ENCODE data around the gene BMP7. TPM values are rescaled to one million over a fixed set of nuclear protein-coding genes. Genes with fewer than 3 reads are reported as not detected.

The BMP7 gene
- total RNA-seq, 1 donor from 2014 or later = 23.0 TPM

- Mint-ChIP-seq H3K27ac (no peak overlapping the region), H3K27me3 (ENCODE audit: low read depth) (no peaks in the 10 kb centered on the region), H3K9me3 (peaks cover 6% of the 10 kb centered on the region), H3K36me3 (peaks cover 4% of the 10 kb centered on the region), H3K4me3 (no peak overlapping the region), H3K4me1 (peaks cover 8% of the 10 kb centered on the region)
- no peak for DNase-seq (ENCODE audit: low spot score in 2 of 2, unreplicated experiment in 2 of 2)
- no peak for TF ChIP-seq CTCF (IDR thresholded peaks at IDR 0.05; ENCODE audit: unreplicated experiment)
Measured at GRCh38 chr20:57188056-57188455, 78.4 kb downstream of the BMP7 start.

GRCh38 chr20:57187068-57187634 lies 79.3 kb downstream of the BMP7 start:
- no peak overlapping the region for H3K4me3 Mint-ChIP-seq
- peaks cover 8% of the 10 kb centered on the region for H3K4me1 Mint-ChIP-seq
- peaks cover 4% of the 10 kb centered on the region for H3K36me3 Mint-ChIP-seq
- no peak for DNase-seq (ENCODE audit: low spot score in 2 of 2, unreplicated experiment in 2 of 2)
- TF ChIP-seq CTCF (IDR thresholded peaks at IDR 0.05; ENCODE audit: unreplicated experiment) = no peak
- H3K27me3 Mint-ChIP-seq (ENCODE audit: low read depth) = no peaks in the 10 kb centered on the region
- H3K9me3 Mint-ChIP-seq = peaks cover 6% of the 10 kb centered on the region
- no peak overlapping the region for H3K27ac Mint-ChIP-seq

GRCh38 chr20:57186192-57186591 lies 80.2 kb downstream of the BMP7 start:
- no peak overlapping the region for H3K4me3 Mint-ChIP-seq
- H3K9me3 Mint-ChIP-seq = peaks cover 6% of the 10 kb centered on the region
- no peaks in the 10 kb centered on the region for H3K27me3 Mint-ChIP-seq (ENCODE audit: low read depth)
- H3K36me3 Mint-ChIP-seq = peaks cover 4% of the 10 kb centered on the region
- no peak overlapping the region for H3K27ac Mint-ChIP-seq
- H3K4me1 Mint-ChIP-seq = peaks cover 8% of the 10 kb centered on the region
- no peak for TF ChIP-seq CTCF (IDR thresholded peaks at IDR 0.05; ENCODE audit: unreplicated experiment)
- no peak for DNase-seq (ENCODE audit: low spot score in 2 of 2, unreplicated experiment in 2 of 2)

GRCh38 chr20:57185188-57185743 lies 81.2 kb downstream of the BMP7 start:
- Mint-ChIP-seq H3K36me3 (no peaks in the 10 kb centered on the region), H3K27me3 (ENCODE audit: low read depth) (no peaks in the 10 kb centered on the region), H3K4me3 (no peak overlapping the region), H3K4me1 (peaks cover 8% of the 10 kb centered on the region), H3K9me3 (peaks cover 6% of the 10 kb centered on the region), H3K27ac (no peak overlapping the region)
- TF ChIP-seq CTCF (IDR thresholded peaks at IDR 0.05; ENCODE audit: unreplicated experiment) = no peak
- no peak for DNase-seq (ENCODE audit: low spot score in 2 of 2, unreplicated experiment in 2 of 2)

DNA sequence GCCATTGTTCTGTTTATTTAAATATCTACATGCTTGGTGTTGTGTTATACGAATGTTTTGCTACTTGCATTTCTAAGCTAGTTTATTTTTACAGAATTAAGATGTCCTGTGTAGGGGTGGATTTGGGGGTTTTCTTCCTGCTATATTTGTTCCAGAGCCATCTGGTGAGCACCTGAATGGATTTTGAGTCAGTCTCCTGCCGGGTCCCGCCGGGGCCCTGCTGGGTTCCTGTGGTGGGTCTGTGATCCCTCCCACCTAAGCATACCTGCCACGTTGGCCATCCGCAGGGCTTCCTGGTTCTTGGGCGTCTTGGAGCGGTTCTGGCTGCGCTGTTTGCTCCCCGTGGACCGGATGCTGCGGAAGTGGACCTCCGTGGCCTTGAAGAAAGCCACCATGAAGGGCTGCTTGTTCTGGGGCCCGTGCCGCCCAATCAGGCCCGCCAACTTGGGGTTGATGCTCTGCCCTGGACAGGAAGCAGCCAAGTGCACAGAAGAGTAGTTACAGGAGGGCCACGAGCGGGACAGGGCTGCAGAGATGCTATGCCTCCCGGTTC lies 82.9 kb downstream of the BMP7 start:
- TF ChIP-seq CTCF (IDR thresholded peaks at IDR 0.05; ENCODE audit: unreplicated experiment) = no peak
- H3K27ac Mint-ChIP-seq = no peak overlapping the region
- H3K36me3 Mint-ChIP-seq = no peaks in the 10 kb centered on the region
- DNase-seq (ENCODE audit: low spot score in 2 of 2, unreplicated experiment in 2 of 2) = no peak
- no peak overlapping the region for H3K4me3 Mint-ChIP-seq
- H3K27me3 Mint-ChIP-seq (ENCODE audit: low read depth) = no peaks in the 10 kb centered on the region
- peaks cover 12% of the 10 kb centered on the region for H3K4me1 Mint-ChIP-seq
- peaks cover 6% of the 10 kb centered on the region for H3K9me3 Mint-ChIP-seq
